Neuron (in vitro differentiated cells): ENCODE results near the gene DKK3.

Source experiments
- H2AFZ ChIP-seq: one replicate; pipeline ENCODE4 v1.6.1; 2013; ENCODE audit warnings: low read depth, mild to moderate bottlenecking, inconsistent platforms, low read length, moderate library complexity
- H3K27me3 ChIP-seq: one replicate; pipeline ENCODE4 v1.6.1; 2013; ENCODE audit warnings: low read length; ENCODE audit not compliant: insufficient read depth
- H3K36me3 ChIP-seq: one replicate; pipeline ENCODE4 v1.6.1; 2013; ENCODE audit warnings: low read length; ENCODE audit not compliant: insufficient read depth
- H3K4me1 ChIP-seq: one replicate; pipeline ENCODE4 v1.6.1; 2013; ENCODE audit warnings: low read length; ENCODE audit not compliant: insufficient read depth
- H3K4me3 ChIP-seq: 2 replicates; pipeline ENCODE4 v1.5.1; 2013; ENCODE audit warnings: mild to moderate bottlenecking, low read length, moderate library complexity
- H3K9me3 ChIP-seq: one replicate; pipeline ENCODE4 v1.6.1; 2013; ENCODE audit warnings: low read length

The DKK3 gene

DNA sequence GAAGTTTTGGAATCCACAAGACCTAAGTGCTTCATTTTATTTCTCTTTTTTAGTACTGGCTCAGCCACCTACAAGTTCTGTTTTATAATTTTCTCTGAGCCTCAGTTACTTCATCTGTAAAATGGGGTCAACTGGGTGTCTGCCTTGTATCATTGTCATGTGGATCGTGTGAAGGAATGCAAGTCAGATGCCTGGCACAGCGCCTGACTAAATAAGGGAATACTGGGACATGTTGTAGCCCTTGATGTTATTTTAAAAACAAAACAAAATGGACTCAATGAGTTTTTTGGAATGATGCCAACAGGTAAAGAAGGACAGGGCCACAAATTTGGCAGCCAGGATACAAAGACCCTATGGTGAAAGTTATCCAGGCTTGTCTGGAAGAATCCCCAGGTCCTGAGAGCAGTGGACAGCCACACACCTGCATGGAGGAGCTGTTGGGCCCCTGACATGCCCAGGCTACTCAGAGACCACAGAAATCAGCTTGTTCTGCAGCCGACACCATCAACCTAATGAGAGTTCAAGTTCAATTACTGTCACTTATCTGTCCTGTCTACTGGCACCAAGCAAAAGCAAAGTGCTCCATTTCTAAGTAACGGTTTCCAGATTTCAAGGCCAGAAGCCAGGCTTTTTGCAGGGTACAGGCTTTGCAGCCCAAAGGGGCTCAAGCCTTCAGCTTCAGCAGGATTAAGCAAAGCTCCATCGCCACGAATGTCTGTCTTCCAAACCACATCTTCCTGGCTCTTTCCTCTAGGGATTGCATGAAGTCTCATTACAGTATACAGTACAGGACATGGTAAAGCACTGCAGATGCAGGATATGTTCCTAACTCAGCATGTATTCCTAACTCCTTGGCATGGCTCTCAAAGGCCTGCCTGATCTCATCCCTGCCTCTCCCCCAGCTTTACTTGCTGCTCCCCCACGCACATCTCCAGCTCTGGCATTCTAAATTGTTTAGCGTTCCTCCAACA is 18.4 kb downstream of the DKK3 start:
- Histone ChIP-seq H3K27me3 (no peaks in the 10 kb centered on the region), H3K36me3 (no peaks in the 10 kb centered on the region), H3K4me1 (no peaks in the 10 kb centered on the region), H3K9me3 (no peaks in the 10 kb centered on the region), H3K4me3 (no peak overlapping the region), H2AFZ (no peak overlapping the region)

DNA sequence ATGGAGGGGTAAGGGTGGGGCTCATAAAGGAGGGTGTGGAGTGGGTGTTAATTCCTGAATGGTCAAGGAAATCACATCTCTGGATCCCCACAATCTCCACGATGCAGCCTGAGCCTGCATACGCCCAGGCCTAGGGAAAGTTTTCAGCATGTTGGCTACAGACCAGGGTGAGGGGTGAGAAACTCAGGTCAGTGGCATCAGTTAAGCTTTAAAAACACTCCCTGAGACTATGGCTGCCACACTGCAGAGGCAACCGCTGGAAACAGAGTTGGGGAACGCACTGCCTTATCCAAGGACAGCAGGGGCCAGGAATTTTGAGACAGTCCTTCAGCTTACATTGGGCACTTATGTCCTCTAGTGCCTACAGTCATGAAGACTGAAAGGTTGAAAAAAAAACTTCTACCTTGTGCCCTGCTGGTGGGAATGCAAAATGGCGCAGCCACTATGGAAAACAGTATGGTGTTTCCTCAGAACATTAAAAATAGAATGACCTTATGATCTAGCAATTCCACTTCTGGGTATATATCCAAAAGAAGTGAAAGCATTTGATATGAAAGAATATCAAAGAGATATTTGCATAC is 19.7 kb downstream of the DKK3 start:
- H3K36me3 ChIP-seq = no peaks in the 10 kb centered on the region
- no peak overlapping the region for H2AFZ ChIP-seq
- H3K4me3 ChIP-seq = no peak overlapping the region
- H3K9me3 ChIP-seq = no peaks in the 10 kb centered on the region
- no peaks in the 10 kb centered on the region for H3K27me3 ChIP-seq
- no peaks in the 10 kb centered on the region for H3K4me1 ChIP-seq

- Histone ChIP-seq H2AFZ (no peak overlapping the region), H3K4me1 (no peaks in the 10 kb centered on the region), H3K4me3 (no peak overlapping the region), H3K27me3 (no peaks in the 10 kb centered on the region), H3K9me3 (no peaks in the 10 kb centered on the region), H3K36me3 (no peaks in the 10 kb centered on the region)
Observed at GRCh38 chr11:11988099-11988651, 20.3 kb downstream of the DKK3 start.

DNA sequence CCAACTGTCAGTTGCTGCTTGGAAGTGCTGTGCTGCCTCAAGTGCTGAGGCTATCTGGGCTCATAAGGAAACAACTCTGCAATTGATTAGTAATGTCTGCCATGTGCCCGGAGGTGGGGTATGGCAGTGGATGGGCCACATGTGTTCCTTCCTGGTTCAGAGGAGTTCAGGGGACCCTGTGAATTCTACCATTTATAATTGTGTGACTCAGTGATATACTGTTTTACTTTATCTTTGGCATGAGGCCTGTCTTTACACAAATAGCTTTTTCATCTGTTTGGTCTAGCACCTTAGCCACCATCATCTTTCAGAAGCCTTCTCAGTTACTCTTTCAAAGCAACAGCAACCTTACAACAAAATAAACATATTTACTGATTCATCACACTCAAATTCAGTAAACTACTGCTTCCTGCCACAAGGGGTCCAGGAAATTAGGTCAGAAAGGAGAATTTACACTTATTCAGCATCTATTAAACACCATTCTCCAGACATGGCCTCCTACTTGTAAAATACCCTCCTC is 20.9 kb downstream of the DKK3 start:
- no peak overlapping the region for H2AFZ ChIP-seq
- H3K4me1 ChIP-seq = no peaks in the 10 kb centered on the region
- no peaks in the 10 kb centered on the region for H3K36me3 ChIP-seq
- H3K27me3 ChIP-seq = no peaks in the 10 kb centered on the region
- H3K9me3 ChIP-seq = no peaks in the 10 kb centered on the region
- no peak overlapping the region for H3K4me3 ChIP-seq

- Histone ChIP-seq H3K4me1 (no peaks in the 10 kb centered on the region), H3K4me3 (no peak overlapping the region), H2AFZ (no peak overlapping the region), H3K36me3 (no peaks in the 10 kb centered on the region), H3K9me3 (no peaks in the 10 kb centered on the region), H3K27me3 (no peaks in the 10 kb centered on the region)
Observed at GRCh38 chr11:11985954-11986949, 22.2 kb downstream of the DKK3 start.

- Histone ChIP-seq H3K9me3 (no peaks in the 10 kb centered on the region), H3K4me3 (no peak overlapping the region)
Observed at GRCh38 chr11:11985016-11985715, 23.3 kb downstream of the DKK3 start.

GRCh38 chr11:11984563-11984962 is 23.9 kb downstream of the DKK3 start:
- H3K4me1 ChIP-seq = peaks cover 13% of the 10 kb centered on the region
- no peak overlapping the region for H3K4me3 ChIP-seq
- H3K27me3 ChIP-seq = no peaks in the 10 kb centered on the region
- no peaks in the 10 kb centered on the region for H3K9me3 ChIP-seq
- no peaks in the 10 kb centered on the region for H3K36me3 ChIP-seq
- H2AFZ ChIP-seq = no peak overlapping the region

More at GRCh38 chr11:11985016-11985715, 23.3 kb downstream of the DKK3 start:
- Histone ChIP-seq H2AFZ (no peak overlapping the region), H3K27me3 (no peaks in the 10 kb centered on the region), H3K36me3 (no peaks in the 10 kb centered on the region), H3K4me1 (peaks cover 7% of the 10 kb centered on the region)

DNA sequence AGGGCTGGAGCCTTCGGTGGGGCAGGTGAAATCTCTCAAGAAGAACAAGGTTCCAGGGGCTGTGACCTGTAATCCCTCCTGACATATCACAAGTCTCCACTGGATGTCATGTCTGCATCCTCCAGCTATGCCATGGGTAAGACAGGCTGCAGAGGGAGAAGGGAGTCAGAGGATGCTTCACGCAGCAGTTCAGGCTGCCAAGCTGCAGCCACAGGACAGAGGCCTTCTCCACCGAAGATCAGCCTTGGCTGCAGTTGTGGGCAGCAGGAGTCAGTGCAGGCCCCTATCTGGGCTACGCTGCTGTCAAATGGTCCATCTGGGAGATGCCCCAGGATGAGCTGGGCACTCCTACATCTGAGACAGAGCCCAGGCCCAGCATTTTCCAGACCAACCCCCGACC is 25.0 kb downstream of the DKK3 start:
- Histone ChIP-seq H3K36me3 (no peaks in the 10 kb centered on the region), H3K9me3 (no peaks in the 10 kb centered on the region), H3K27me3 (no peaks in the 10 kb centered on the region), H3K4me3 (no peak overlapping the region), H2AFZ (no peak overlapping the region), H3K4me1 (peaks cover 19% of the 10 kb centered on the region)

GRCh38 chr11:11982975-11983374 is 25.5 kb downstream of the DKK3 start:
- no peak overlapping the region for H3K4me3 ChIP-seq
- H3K9me3 ChIP-seq = no peaks in the 10 kb centered on the region
- H3K36me3 ChIP-seq = no peaks in the 10 kb centered on the region
- no peak overlapping the region for H2AFZ ChIP-seq
- H3K4me1 ChIP-seq = peaks cover 19% of the 10 kb centered on the region
- no peaks in the 10 kb centered on the region for H3K27me3 ChIP-seq

DNA sequence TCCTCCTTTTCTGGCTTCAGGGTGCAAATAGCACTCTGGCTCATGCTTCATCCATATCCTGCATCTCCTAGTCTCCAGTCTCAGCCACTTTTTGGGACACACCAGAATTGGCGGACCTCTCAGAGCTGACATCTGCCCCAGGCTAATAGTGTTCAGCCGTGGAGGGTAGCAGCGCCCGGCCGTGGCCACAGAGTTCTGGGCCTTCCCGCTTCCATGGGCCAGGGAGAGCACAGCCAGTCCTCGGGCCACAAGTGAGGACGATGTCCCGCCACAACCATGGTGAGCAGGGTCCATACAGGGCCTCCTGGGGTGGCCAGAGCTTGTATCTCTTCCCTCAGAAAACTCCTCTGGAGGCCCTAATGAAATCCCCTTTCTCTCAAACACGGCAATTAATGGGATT is 26.0 kb downstream of the DKK3 start:
- Histone ChIP-seq H2AFZ (no peak overlapping the region), H3K4me3 (no peak overlapping the region), H3K9me3 (no peaks in the 10 kb centered on the region), H3K27me3 (no peaks in the 10 kb centered on the region), H3K36me3 (no peaks in the 10 kb centered on the region), H3K4me1 (peaks cover 19% of the 10 kb centered on the region)

- Histone ChIP-seq H3K4me3 (no peak overlapping the region), H3K27me3 (no peaks in the 10 kb centered on the region), H3K36me3 (no peaks in the 10 kb centered on the region), H3K9me3 (no peaks in the 10 kb centered on the region), H3K4me1 (peaks cover 19% of the 10 kb centered on the region), H2AFZ (no peak overlapping the region)
Observed at GRCh38 chr11:11981840-11982239, 26.6 kb downstream of the DKK3 start.

- peaks cover 19% of the 10 kb centered on the region for H3K4me1 ChIP-seq
- H2AFZ ChIP-seq = no peak overlapping the region
- no peaks in the 10 kb centered on the region for H3K27me3 ChIP-seq
- H3K9me3 ChIP-seq = no peaks in the 10 kb centered on the region
- no peaks in the 10 kb centered on the region for H3K36me3 ChIP-seq
- no peak overlapping the region for H3K4me3 ChIP-seq
Observed at GRCh38 chr11:11981364-11981763, 27.1 kb downstream of the DKK3 start.
